SU-DHL-6 (cell line): ENCODE results near the gene CEP164.

ENCODE experiments used
- H2AFZ ChIP-seq: fragments of 200-600 bp; sonication (generic); 2 replicates; pipeline ENCODE4 v1.6.1; 2014; ENCODE audit warnings: low read depth, mild to moderate bottlenecking, moderate library complexity, mixed read lengths, antibody characterized with exemption, low read length; ENCODE audit not compliant: severe bottlenecking
- H3F3A ChIP-seq: fragments of 200-600 bp; shearing (Covaris generic); 2 replicates; pipeline ENCODE4 v1.6.0; 2016; ENCODE audit warnings: antibody characterized with exemption, mild to moderate bottlenecking; ENCODE audit not compliant: insufficient read depth
- H3K27ac ChIP-seq: fragments of 200-600 bp; sonication (generic); 2 replicates; pipeline ENCODE4 v1.5.1; 2016; ENCODE audit warnings: low read depth, mild to moderate bottlenecking, low read length, moderate library complexity, mixed read lengths
- H3K27me3 ChIP-seq: fragments of 200-600 bp; sonication (generic), shearing (Covaris generic); 2 replicates; pipeline ENCODE4 v1.6.0; 2014; ENCODE audit warnings: mild to moderate bottlenecking, low read length
- H3K36me3 ChIP-seq: fragments of 200-600 bp; sonication (generic); 2 replicates; pipeline ENCODE4 v1.6.1; 2014; ENCODE audit warnings: mild to moderate bottlenecking, low read length, mixed read lengths
- H3K4me2 ChIP-seq: fragments of 300-600, 200-600 bp; shearing (Covaris generic), sonication (generic); 2 replicates; pipeline ENCODE4 v1.6.0; 2014; ENCODE audit warnings: low read length, low read depth, mild to moderate bottlenecking; ENCODE audit not compliant: poor library complexity, severe bottlenecking
- H3K4me3 ChIP-seq: fragments of 200-600 bp; sonication (generic); 2 replicates; pipeline ENCODE4 v1.5.1; 2014; ENCODE audit warnings: antibody characterized with exemption, low read length, mild to moderate bottlenecking, mixed read lengths; ENCODE audit not compliant: insufficient read depth, poor library complexity, severe bottlenecking
- H3K79me2 ChIP-seq: fragments of 200-600 bp; sonication (generic); 2 replicates; pipeline ENCODE4 v1.6.1; 2014; ENCODE audit warnings: mild to moderate bottlenecking, low read length, moderate library complexity; ENCODE audit not compliant: insufficient read depth
- H3K9ac ChIP-seq: fragments of 200-600 bp; sonication (generic); 2 replicates; pipeline ENCODE4 v1.7.0; 2014; ENCODE audit warnings: mild to moderate bottlenecking, low read length
- H3K9me2 ChIP-seq: fragments of 200-600 bp; sonication (generic); replicated peaks from 2 replicates; pipeline ENCODE4 v1.6.1; 2014; ENCODE audit warnings: low read length; ENCODE audit not compliant: insufficient read depth
- H3K9me3 ChIP-seq: fragments of 200-600 bp; sonication (generic); 2 replicates; pipeline ENCODE4 v1.6.1; 2014; ENCODE audit warnings: low read length, mixed read lengths; ENCODE audit not compliant: insufficient read depth
- H4K20me1 ChIP-seq: fragments of 200-600 bp; sonication (generic); 2 replicates; pipeline ENCODE4 v1.6.1; 2014; ENCODE audit warnings: low read depth, mild to moderate bottlenecking, antibody characterized with exemption, low read length, moderate library complexity, mixed read lengths
- CTCF ChIP-seq: fragments of 200-600 bp; sonication (generic); IDR thresholded peaks from one replicate; pipeline ENCODE4 v1.5.1; 2017; ENCODE audit warnings: antibody characterized with exemption, mild to moderate bottlenecking, low read length, moderate library complexity; ENCODE audit not compliant: insufficient read depth, poor library complexity, severe bottlenecking
- EZH2phosphoT487 ChIP-seq: fragments of 200-600 bp; sonication (generic), shearing (Covaris generic); conservative IDR thresholded peaks from 2 replicates; pipeline ENCODE4 v1.6.1; 2018; ENCODE audit warnings: mild to moderate bottlenecking, antibody characterized with exemption, low read length, moderate library complexity, mixed read lengths

The CEP164 gene

GRCh38 chr11:117412653-117413275 is 85.1 kb downstream of the CEP164 start:
- Histone ChIP-seq H3K4me2 (no peak overlapping the region), H3K9me3 (no peaks in the 10 kb centered on the region), H3F3A (no peaks in the 10 kb centered on the region), H3K9me2 (no peaks in the 10 kb centered on the region), H3K27ac (no peak overlapping the region), H3K36me3 (no peaks in the 10 kb centered on the region), H2AFZ (no peak overlapping the region), H3K79me2 (no peaks in the 10 kb centered on the region), H3K9ac (no peak overlapping the region), H3K27me3 (no peaks in the 10 kb centered on the region), H4K20me1 (no peaks in the 10 kb centered on the region), H3K4me3 (no peak overlapping the region)
- TF ChIP-seq EZH2phosphoT487 (no peak), CTCF (no peak)

GRCh38 chr11:117413616-117414015 is 86.0 kb downstream of the CEP164 start:
- H3K9me2 ChIP-seq: no peaks in the 10 kb centered on the region
- H3K4me2 ChIP-seq: no peak overlapping the region
- H3K36me3 ChIP-seq: no peaks in the 10 kb centered on the region
- no peaks in the 10 kb centered on the region for H3K79me2 ChIP-seq
- TF ChIP-seq CTCF (no peak), EZH2phosphoT487 (no peak)
- no peak overlapping the region for H3K27ac ChIP-seq
- H2AFZ ChIP-seq: no peak overlapping the region
- no peak overlapping the region for H3K9ac ChIP-seq
- no peak overlapping the region for H3K4me3 ChIP-seq
- no peaks in the 10 kb centered on the region for H4K20me1 ChIP-seq
- no peaks in the 10 kb centered on the region for H3K9me3 ChIP-seq
- H3F3A ChIP-seq: no peaks in the 10 kb centered on the region
- no peaks in the 10 kb centered on the region for H3K27me3 ChIP-seq

DNA sequence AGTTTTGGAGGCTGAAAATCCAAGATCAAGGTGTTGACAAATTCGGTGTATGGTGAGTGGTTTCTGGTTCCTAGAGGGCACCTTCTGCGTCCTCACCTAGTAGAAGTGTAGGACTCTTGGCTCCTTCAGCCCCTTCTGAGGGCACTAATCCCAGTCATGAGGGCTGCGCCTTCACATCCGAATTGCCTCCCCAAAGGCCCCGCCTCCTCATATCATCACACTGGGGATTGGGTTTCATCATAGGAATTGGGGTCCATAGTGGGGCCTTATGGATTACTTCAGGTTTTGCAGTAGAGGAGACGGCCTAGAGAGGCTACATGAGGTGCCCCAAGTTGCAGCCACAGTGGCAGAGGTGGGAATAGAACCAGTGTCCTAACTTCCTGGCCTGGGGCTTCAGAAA is 87.1 kb downstream of the CEP164 start:
- H3K9me3 ChIP-seq: no peaks in the 10 kb centered on the region
- TF ChIP-seq CTCF: no peak
- TF ChIP-seq EZH2phosphoT487: no peak

More for the DNA sequence above, 87.1 kb downstream of the CEP164 start:
- Histone ChIP-seq H3K9me2 (no peaks in the 10 kb centered on the region), H3F3A (no peaks in the 10 kb centered on the region), H3K79me2 (no peaks in the 10 kb centered on the region), H3K27ac (no peak overlapping the region), H3K4me3 (no peak overlapping the region), H4K20me1 (no peaks in the 10 kb centered on the region), H3K9ac (no peak overlapping the region), H3K36me3 (no peaks in the 10 kb centered on the region), H3K27me3 (no peaks in the 10 kb centered on the region), H3K4me2 (no peak overlapping the region), H2AFZ (no peak overlapping the region)
